ENCODE measurements around the gene CDKN2C. TPM values are rescaled to one million over a fixed set of nuclear protein-coding genes. Genes with fewer than 3 reads are reported as not detected.

Gene CDKN2C
- 7.4 TPM for total RNA-seq

DNA sequence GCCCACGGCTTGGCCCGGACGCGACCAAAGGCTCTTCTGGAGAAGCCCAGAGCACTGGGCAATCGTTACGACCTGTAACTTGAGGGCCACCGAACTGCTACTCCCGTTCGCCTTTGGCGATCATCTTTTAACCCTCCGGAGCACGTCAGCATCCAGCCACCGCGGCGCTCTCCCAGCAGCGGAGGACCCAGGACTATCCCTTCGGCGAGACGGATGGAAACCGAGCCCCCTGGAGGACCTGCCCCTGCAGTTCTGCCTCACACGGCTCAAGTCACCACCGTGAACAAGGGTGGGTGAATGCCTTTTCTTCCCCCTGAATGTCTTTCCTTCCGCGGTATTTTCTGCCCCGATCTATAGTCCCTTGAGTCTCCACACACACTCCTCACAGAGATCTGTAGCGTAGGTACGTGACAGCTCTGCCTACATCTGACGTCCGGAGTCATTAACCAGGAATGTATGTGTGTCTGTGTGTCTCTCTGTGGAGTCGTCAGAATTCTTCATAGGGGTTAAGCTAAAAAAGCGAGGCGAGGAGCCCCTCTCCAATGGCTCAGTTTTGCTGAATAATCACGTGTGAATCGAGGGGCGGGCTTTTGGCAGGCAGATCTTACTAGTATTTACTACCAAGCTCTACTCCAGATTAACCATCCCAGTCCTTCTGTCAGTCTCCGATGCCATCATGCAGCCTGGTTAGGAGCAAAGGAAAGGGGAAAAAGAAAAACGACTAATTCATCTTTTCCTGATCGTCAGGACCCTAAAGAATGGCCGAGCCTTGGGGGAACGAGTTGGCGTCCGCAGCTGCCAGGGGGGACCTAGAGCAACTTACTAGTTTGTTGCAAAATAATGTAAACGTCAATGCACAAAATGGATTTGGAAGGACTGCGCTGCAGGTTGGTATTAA, at the start of gene CDKN2C:
Gene CDKN2C, plus strand, starts transcription at position 635 of the 898 bp plus-strand sequence. Its CDS starts 124 bp downstream, at position 759.

DNA sequence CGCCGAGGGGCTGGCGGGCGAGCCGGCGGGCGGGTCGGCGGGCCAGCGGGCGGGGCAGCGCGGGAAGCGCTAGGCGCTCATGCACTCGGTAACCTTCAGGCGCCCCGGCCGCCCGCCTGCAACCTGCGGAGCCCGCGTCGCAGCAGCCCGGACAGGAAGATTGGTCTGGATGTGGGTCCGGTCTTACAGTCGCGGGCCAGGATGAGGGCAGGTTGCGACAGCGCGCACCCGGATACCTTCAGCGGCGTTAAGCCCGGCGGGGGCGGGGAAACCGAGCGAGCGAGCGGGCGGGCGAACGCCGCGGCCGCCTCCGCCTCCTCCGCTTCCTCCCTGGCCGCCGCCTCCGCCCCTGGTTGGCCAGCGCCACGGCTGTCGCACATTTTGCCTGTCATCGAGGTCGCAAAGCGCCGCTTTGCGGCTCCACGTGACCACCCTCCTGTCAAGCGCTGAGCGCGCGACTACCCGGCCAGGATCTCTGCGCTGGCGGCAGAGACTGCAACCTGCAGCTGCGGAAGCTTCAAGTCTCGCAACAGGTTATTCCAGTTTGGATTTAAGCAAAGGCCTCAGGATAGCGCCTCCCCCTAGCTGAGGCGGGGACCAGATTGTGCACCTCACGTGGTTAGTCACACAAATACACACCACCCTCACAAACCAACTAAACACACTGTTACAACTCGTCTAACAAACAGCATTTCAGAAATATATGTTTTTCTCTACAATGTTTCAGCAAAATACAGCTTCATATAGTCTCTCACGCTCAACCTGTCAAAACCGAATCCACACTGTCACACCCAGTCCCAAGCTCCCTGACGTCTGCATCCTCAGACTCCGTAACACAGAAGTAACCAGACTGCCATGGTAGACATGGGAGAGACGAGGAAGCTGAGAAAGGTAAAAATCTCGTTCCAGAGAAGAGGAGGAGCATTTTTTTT, 9.9 kb upstream of the CDKN2C start, which contains the start of gene FAF1:
Gene FAF1, minus strand, starts transcription at position 355 of the 932 bp plus-strand sequence. CDS start 456 bp downstream, outside the sequence.

Other genes starting within 250 kb of the CDKN2C start
- gene FAF1, start 10.0 kb upstream of the CDKN2C start, total RNA-seq = 61.1 TPM
- not detected for gene C1orf185, start 132.0 kb downstream of the CDKN2C start, total RNA-seq